Measurements from ENCODE around the gene ZNF385B.

Gene ZNF385B

DNA sequence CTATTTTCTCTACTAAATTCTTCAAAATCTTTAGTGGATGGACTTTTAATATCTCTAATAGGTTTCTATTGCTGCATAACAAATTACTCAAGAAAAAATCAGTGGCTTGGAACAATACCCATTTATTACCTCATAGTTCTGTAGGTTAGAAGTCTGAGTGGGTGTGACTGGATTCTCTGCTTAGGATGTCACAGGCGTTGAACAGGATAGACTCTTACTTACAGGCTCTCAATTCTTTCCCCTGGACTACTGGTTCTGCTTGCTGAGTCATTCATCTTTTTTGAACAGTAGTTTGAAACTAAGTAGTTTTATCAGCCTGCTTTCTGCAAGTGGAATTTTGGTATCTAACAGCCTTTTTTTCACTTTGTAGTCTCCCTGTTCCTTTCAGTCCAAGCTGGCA lies 265.4 kb downstream of the ZNF385B start (continued):
- TF ChIP-seq ATF2 (tag by site-specific recombination; IDR thresholded peaks at IDR 0.05; ENCODE audit: low read depth): no peak
- TF ChIP-seq KLF7 (tag by site-specific recombination; IDR thresholded peaks at IDR 0.05; ENCODE audit: borderline replicate concordance): no peak

GRCh38 chr2:179595284-179595683 lies 266.1 kb downstream of the ZNF385B start:
- Histone ChIP-seq H3K36me3 (ENCODE audit: control insufficient read depth in 2 of 2, insufficient read depth in 1 of 2, low read length in 2 of 2) (no peaks in the 10 kb centered on the region), H3K4me3 (ENCODE audit: low read depth, low read length) (no peak overlapping the region), H3K4me1 (ENCODE audit: control insufficient read depth, insufficient read depth, low read length) (no peaks in the 10 kb centered on the region), H3K27ac (ENCODE audit: extremely low read depth, low read depth, low read length) (no peak overlapping the region), H3K9me3 (ENCODE audit: control insufficient read depth, insufficient read depth, low read depth, low read length) (no peaks in the 10 kb centered on the region)
- POLR2A ChIA-PET: interaction anchor here (0.7 kb wide), 1 partner anchor 33 kb away, joined by 4 read pairs; no protein-coding TSS in a partner anchor
- TF ChIP-seq GLI4 (tag by site-specific recombination; IDR thresholded peaks at IDR 0.05) (no peak), MZF1 (tag by site-specific recombination; IDR thresholded peaks at IDR 0.05; ENCODE audit: borderline replicate concordance) (no peak), ZNF341 (tag by site-specific recombination; IDR thresholded peaks at IDR 0.05; ENCODE audit: low read depth) (no peak), ZNF274 (IDR thresholded peaks at IDR 0.05; ENCODE audit: low read length) (no peak), ZNF274 (tag by site-specific recombination; IDR thresholded peaks at IDR 0.05; ENCODE audit: borderline replicate concordance) (no peak), GLI2 (tag by site-specific recombination; IDR thresholded peaks at IDR 0.05; ENCODE audit: borderline replicate concordance, low read depth) (no peak), ZNF133 (tag by site-specific recombination; IDR thresholded peaks at IDR 0.05) (no peak), KLF17 (tag by site-specific recombination; IDR thresholded peaks at IDR 0.05) (no peak)
- TF ChIP-seq, protein P1, sequence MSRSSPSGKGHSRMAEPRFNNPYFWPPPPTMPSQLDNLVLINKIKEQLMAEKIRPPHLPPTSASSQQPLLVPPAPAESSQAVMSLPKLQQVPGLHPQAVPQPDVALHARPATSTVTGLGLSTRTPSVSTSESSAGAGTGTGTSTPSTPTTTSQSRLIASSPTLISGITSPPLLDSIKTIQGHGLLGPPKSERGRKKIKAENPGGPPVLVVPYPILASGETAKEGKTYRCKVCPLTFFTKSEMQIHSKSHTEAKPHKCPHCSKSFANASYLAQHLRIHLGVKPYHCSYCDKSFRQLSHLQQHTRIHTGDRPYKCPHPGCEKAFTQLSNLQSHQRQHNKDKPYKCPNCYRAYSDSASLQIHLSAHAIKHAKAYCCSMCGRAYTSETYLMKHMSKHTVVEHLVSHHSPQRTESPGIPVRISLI (tag by site-specific recombination; IDR thresholded peaks at IDR 0.05): no peak
- CTCF ChIA-PET: no interaction called here

DNA sequence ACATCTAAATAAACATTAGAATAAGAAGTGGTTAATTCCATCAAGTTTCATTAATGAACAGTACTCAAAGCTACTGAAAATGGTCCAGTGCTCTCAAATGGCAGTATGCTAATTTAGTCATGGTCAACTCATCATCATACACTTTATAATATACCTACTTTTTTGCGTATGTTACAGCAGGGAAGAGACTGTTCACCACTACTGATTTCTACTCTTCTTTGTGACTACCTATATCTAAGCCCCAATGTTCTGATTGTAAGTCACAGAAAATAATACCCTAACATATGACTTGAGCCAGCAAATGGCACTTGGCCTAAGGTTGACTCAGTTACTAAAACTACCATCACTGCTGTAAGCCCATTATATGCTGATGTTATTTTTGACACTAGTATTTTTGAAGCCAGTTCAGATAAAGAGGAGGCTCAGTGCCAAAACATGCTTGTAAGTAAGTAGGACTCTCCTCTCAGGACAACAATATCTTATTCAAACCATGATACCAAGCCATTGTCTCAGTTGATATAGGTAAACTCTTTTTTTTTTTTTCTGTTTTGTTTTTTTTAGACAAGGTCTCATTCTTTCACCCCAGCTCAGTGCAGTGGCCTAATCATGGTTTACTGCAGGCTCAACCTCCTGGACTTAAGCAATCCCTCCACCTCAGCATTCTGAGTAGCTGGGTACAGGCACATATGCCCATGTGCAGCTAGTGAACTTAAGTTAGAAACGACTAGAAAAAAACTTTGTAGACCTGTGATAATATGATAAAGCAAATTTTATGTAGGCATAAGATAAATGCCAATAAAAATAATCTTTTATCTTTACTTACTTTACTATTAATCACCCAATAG lies 266.9 kb downstream of the ZNF385B start:
- CTCF ChIA-PET: interaction anchor here (0.6 kb wide), 1 partner anchor 13 kb away, joined by 5 read pairs; no protein-coding TSS in a partner anchor
- H3K27ac ChIP-seq (ENCODE audit: extremely low read depth, low read depth, low read length): no peak overlapping the region
- POLR2A ChIA-PET: interaction anchor here (0.7 kb wide), 1 partner anchor 33 kb away, joined by 4 read pairs; no protein-coding TSS in a partner anchor
- TF ChIP-seq ZBTB8A (tag by site-specific recombination; IDR thresholded peaks at IDR 0.05): no peak
- no peak for TF ChIP-seq ZNF560 (tag by site-specific recombination; IDR thresholded peaks at IDR 0.05; ENCODE audit: borderline replicate concordance)
- TF ChIP-seq INSM2 (tag by site-specific recombination; IDR thresholded peaks at IDR 0.05): no peak
- TF ChIP-seq ZNF16 (tag by site-specific recombination; IDR thresholded peaks at IDR 0.05; ENCODE audit: low read depth): no peak
- TF ChIP-seq, protein P2, sequence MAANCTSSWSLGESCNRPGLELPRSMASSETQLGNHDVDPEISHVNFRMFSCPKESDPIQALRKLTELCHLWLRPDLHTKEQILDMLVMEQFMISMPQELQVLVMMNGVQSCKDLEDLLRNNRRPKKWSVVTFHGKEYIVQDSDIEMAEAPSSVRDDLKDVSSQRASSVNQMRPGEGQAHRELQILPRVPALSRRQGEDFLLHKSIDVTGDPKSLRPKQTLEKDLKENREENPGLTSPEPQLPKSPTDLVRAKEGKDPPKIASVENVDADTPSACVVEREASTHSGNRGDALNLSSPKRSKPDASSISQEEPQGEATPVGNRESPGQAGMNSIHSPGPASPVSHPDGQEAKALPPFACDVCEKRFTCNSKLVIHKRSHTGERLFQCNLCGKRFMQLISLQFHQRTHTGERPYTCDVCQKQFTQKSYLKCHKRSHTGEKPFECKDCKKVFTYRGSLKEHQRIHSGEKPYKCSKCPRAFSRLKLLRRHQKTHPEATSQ (tag by site-specific recombination; IDR thresholded peaks at IDR 0.05): no peak
- no peak for TF ChIP-seq ZNF585B (tag by site-specific recombination; IDR thresholded peaks at IDR 0.05)
- no peak for TF ChIP-seq ZNF514 (tag by site-specific recombination; IDR thresholded peaks at IDR 0.05)
- TF ChIP-seq ZNF580 (tag by site-specific recombination; IDR thresholded peaks at IDR 0.05): no peak
- no peak for TF ChIP-seq ZNF677 (tag by site-specific recombination; IDR thresholded peaks at IDR 0.05)
- no peak for TF ChIP-seq GFI1B (tag by site-specific recombination; IDR thresholded peaks at IDR 0.05)
- no peaks in the 10 kb centered on the region for H3K4me1 ChIP-seq (ENCODE audit: control insufficient read depth, insufficient read depth, low read length)
- H3K4me3 ChIP-seq (ENCODE audit: low read depth, low read length): no peak overlapping the region
- H3K36me3 ChIP-seq (ENCODE audit: control insufficient read depth in 2 of 2, insufficient read depth in 1 of 2, low read length in 2 of 2): no peaks in the 10 kb centered on the region
- H3K9me3 ChIP-seq (ENCODE audit: control insufficient read depth, insufficient read depth, low read depth, low read length): no peaks in the 10 kb centered on the region
